ENCODE results near the gene PPP2R2C.

PPP2R2C gene

GRCh38 chr4:6493658-6494304 is 21.4 kb upstream of the PPP2R2C start:
- no peak for DNase-seq

GRCh38 chr4:6492861-6493657 is 20.6 kb upstream of the PPP2R2C start:
- no peak for DNase-seq

- no peak for DNase-seq
Observed at GRCh38 chr4:6492027-6492590, 19.7 kb upstream of the PPP2R2C start.

DNA sequence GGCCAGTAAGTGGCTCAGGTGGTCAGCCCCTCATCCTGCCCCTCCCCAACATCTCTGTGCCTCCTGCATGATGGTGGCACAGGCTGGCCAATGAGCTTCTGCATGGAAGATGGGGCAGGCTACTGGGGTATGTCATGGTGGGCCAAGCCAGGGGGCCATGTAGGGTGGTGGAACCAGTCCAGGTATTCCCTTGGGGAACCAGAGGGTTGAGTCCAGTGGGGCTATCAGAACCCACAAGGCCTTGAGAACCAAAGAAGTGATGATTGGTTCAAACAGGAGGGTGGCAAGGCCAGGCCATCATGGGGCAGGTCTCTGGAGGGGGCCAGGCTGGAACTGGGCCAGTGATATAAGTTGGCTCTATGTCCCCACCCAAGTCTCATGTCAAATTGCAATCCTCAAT is 18.8 kb upstream of the PPP2R2C start:
- DNase-seq, result no peak

DNA sequence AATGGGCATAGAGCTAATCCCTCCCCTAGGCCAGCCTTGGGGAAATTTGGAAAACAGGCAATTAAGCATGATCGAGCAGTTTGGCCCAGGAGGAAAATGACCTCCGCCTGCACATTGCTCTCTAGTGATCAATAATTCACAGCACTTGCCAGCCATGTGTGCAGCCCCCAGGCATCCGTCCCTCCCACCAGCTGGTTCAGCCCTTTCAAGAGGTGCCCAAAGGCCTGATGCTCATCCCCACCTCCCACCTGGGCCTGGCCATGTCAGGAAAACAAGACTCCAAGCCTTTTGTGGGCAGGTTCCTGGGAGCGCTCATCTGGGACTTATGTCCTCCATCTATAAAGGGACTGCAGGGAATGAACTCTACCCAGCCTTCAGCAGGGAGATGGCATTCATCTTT is 17.5 kb upstream of the PPP2R2C start:
- no peak for DNase-seq

DNA sequence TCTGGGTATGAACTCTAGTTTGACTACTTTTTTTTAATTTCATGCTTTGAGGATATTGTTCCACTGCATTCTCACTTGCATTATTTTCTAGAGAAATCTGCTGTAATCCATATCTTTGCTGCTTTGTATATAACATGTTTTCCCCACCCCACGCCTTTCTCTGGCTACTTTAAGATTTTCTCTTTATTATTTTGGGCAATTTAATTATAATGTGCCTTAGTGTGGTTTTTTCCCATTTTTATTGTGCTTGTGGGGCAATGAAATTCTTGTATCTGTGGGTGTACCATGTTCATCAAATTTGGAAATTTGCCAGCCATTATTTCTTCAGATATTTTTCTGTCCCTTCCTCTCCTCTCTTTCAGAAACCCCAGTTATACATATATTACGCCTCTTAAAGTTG is 15.1 kb upstream of the PPP2R2C start:
- DNase-seq, result no peak

DNA sequence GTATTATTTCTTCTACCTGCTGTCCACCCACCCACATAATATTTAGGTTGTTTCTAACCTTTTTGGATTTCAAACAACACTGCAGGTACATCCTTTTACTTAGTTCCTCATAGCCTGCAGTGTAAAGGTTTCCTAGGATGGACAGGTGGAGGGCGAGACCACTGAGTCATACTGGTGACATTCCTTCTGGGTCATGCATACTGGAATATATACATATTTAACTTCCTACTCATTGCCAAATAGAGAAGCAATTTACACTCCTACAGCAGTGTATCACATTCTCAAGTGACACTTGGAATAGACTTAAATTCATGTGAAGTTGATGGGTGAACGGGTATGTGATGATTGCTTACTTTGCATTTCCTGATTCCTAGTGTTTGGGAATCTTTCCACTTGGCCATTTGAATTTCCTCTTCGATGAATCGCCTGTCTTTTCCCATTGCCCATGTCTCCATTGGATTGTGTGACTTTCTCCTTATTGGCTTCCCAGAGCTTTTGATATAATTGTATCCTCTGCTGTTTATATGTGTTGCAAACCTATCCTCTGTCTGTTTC is 8.2 kb upstream of the PPP2R2C start:
- no peak for DNase-seq

- no peak for DNase-seq
Observed at GRCh38 chr4:6478546-6479220, 6.3 kb upstream of the PPP2R2C start.

GRCh38 chr4:6476893-6477292 is 4.5 kb upstream of the PPP2R2C start:
- DNase-seq, result no peak

GRCh38 chr4:6475492-6476020 is 3.1 kb upstream of the PPP2R2C start:
- DNase-seq, result no peak

DNA sequence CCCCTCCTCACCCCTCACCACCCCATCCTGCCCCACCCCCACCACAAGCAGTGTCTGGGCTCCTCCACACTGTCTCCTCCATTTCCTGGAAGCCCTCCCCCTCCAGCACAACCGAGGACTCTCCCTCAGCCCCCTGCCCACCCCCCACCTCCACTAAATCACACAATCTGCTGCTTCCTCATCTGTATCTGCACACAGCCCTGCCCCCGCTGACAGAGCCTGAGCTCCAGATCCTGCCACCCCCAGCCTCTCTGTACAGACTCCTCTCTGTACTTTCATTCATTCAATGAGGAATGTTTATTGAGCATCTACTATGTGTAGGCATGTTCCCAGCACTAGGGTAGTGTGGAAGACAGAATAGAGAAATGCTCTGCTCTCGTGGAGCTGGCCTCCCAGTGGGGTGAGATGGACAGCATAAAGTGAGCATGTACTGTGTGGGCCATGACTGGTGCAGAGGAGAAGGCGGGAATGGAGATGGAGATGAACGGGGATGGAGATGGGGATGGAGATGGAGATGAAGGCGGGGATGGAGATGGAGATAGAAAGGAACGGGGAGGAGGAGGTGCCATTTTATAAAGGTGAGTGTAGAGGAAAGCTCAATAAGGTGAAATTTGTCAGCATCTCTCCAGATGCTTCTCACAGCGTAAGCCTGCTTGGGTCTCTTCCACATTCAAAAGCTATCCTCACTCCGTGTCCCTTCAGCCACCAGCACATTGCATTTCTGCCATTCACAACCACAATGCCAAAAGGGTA is 2.5 kb upstream of the PPP2R2C start:
- DNase-seq, result no peak

GRCh38 chr4:6474053-6474568 is 1.7 kb upstream of the PPP2R2C start:
- DNase-seq, result no peak

DNA sequence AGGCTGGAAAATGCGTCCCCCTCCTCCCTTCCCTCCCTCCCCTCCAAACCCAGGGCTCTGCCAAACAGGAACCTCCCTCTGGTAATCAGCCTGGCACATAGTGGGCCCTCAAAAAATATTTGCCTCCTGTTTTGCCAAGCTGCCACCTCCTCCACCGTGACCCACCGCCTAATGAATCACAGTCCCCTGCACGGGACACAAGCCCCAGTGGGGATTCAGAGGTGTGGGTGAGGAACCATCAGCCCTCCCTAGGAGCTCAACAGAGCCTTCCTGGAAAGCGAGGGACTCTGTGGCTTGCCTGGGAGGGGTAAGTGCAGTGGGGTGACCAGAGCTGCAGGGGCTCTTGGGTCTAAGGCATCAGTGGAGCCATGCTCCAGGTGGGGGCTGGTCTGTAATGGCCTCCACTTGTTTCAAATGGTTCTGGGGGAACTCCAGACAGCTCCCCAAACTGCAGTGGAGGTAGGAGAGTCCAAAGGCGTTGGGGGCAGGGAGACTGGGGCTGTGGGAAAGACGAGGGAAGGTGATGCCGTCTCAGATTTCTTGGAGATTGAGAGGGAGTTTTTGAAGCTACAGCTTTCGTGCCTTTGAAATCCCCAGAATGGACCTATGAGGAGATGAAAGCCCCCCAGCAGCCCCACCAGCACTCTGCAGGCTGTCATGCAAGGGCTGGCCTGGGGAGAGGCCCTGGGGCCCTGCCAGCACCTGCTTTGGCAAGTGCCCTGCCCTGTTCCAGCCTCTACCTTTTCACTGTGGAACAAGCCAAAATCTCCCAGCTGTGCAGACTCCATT is 1.0 kb upstream of the PPP2R2C start:
- DNase-seq, result no peak

GRCh38 chr4:6472008-6472386 is 417 bp downstream of the PPP2R2C start:
- no peak for DNase-seq

DNA sequence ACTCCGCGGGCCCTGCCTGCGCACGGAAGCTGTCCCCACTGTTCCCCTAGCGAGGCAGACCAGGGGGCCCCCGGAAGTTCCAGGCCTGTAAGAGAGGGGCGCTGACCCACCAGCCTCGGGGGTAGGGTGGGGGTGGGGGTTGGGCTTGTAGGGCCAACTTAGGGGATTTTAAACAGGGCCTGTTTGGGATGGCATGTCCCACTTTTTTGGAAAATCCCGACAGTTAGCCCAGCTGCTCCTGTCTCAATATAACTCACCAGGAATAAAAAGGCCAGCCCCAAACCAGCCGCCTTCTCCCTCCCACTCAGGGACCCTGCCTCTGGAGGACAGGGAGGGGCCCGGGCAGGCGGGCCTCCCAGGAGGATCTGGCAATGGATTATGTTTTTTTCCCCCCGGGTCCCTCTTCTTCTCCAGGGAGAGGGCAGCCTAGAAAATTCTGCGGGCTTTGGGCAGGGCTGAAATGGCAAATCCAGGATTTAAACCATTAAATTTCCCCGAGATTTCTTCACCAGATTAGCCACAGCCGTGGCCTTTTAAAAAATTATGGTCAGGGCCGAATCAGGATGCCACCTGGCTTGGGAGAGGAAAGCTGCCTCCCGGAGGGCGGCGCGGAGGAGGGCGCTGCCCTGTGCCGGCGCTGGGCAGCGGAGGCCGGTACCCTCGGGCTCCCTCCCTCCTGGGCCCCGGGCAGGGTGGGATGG is 957 bp downstream of the PPP2R2C start:
- no peak for DNase-seq

GRCh38 chr4:6470502-6471306 is 1.7 kb downstream of the PPP2R2C start:
- no peak for DNase-seq

- no peak for DNase-seq
Observed at GRCh38 chr4:6469898-6470501, 2.4 kb downstream of the PPP2R2C start.

- no peak for DNase-seq
Observed at GRCh38 chr4:6469144-6469543, 3.3 kb downstream of the PPP2R2C start.

- DNase-seq, result no peak
Observed at GRCh38 chr4:6468376-6468775, 4.0 kb downstream of the PPP2R2C start.

Measured in NCI-H446 treated with DMSO at 0.1 percent for 48 hours (cell line).